ENCODE results near the gene CD36. TPM values are rescaled to one million over a fixed set of nuclear protein-coding genes. Genes with fewer than 3 reads are reported as not detected.

CD36 gene
- total RNA-seq, 1 donor from 2014 or later, result 1.7 TPM

DNA sequence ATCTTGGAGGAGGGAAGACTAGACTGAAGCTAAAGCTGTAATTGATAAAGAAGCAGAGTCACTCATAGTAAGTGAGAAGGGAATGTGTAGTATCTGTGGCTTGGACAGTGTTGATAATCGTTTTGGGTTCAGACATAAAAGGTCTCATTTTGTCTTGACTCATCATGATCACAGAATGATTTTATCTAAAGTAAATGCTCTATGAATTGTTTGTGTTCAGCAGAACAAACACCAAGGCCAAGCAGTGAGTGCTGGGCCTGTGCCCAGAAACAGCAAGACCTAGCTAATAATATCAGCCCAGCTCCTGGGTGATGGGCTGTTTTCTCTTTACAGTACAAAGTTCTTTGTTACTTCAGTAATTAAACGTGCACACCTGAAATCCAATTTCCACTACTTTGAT, 26.7 kb upstream of the CD36 start:
- TF ChIP-seq, protein P1, sequence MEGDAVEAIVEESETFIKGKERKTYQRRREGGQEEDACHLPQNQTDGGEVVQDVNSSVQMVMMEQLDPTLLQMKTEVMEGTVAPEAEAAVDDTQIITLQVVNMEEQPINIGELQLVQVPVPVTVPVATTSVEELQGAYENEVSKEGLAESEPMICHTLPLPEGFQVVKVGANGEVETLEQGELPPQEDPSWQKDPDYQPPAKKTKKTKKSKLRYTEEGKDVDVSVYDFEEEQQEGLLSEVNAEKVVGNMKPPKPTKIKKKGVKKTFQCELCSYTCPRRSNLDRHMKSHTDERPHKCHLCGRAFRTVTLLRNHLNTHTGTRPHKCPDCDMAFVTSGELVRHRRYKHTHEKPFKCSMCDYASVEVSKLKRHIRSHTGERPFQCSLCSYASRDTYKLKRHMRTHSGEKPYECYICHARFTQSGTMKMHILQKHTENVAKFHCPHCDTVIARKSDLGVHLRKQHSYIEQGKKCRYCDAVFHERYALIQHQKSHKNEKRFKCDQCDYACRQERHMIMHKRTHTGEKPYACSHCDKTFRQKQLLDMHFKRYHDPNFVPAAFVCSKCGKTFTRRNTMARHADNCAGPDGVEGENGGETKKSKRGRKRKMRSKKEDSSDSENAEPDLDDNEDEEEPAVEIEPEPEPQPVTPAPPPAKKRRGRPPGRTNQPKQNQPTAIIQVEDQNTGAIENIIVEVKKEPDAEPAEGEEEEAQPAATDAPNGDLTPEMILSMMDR (IDR thresholded peaks at IDR 0.05; ENCODE audit: partially characterized antibody, unreplicated experiment), result no peak
- no peaks in the 10 kb centered on the region for H3K4me1 Mint-ChIP-seq (ENCODE audit: low read depth, unreplicated experiment)
- H3K36me3 Mint-ChIP-seq (ENCODE audit: unreplicated experiment), result no peaks in the 10 kb centered on the region
- no peaks in the 10 kb centered on the region for H3K9me3 Mint-ChIP-seq (ENCODE audit: unreplicated experiment)
- no peak overlapping the region for H3K4me3 Mint-ChIP-seq (ENCODE audit: unreplicated experiment)
- no peak overlapping the region for H3K27ac Mint-ChIP-seq (ENCODE audit: unreplicated experiment)
- peaks cover 3% of the 10 kb centered on the region for H3K27me3 Mint-ChIP-seq (ENCODE audit: unreplicated experiment)
- no peak for DNase-seq

GRCh38 chr7:80612880-80613279, 25.6 kb upstream of the CD36 start:
- Mint-ChIP-seq H3K4me1 (ENCODE audit: low read depth, unreplicated experiment) (no peaks in the 10 kb centered on the region), H3K4me3 (ENCODE audit: unreplicated experiment) (no peak overlapping the region), H3K36me3 (ENCODE audit: unreplicated experiment) (no peaks in the 10 kb centered on the region), H3K9me3 (ENCODE audit: unreplicated experiment) (no peaks in the 10 kb centered on the region), H3K27ac (ENCODE audit: unreplicated experiment) (no peak overlapping the region), H3K27me3 (ENCODE audit: unreplicated experiment) (no peaks in the 10 kb centered on the region)
- DNase-seq, result no peak
- TF ChIP-seq, protein P1 (IDR thresholded peaks at IDR 0.05; ENCODE audit: partially characterized antibody, unreplicated experiment), result no peak

DNA sequence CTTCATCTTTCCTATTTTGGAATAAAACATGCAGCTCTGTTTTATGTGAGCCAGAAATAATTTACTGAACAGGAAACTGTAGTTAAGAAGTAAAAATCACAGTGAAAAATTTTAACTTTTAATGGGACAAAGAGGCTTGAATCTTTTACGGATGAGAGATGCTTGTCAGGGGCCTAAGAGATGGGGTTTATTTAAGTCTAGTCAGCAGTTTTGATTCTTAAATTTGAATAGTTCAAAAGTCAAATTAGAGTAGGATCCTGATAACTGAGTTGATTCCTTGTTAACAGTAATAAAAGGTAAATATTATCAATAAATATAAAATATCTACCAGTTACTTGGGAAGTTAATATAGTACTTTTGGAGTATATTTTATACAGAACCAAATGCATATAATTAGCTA, 24.9 kb upstream of the CD36 start:
- DNase-seq, result no peak
- Mint-ChIP-seq H3K4me3 (ENCODE audit: unreplicated experiment) (no peak overlapping the region), H3K36me3 (ENCODE audit: unreplicated experiment) (peaks cover 3% of the 10 kb centered on the region), H3K9me3 (ENCODE audit: unreplicated experiment) (peaks cover 3% of the 10 kb centered on the region), H3K27ac (ENCODE audit: unreplicated experiment) (no peak overlapping the region), H3K4me1 (ENCODE audit: low read depth, unreplicated experiment) (no peaks in the 10 kb centered on the region), H3K27me3 (ENCODE audit: unreplicated experiment) (no peaks in the 10 kb centered on the region)
- TF ChIP-seq, protein P1 (IDR thresholded peaks at IDR 0.05; ENCODE audit: partially characterized antibody, unreplicated experiment), result no peak

- Mint-ChIP-seq H3K27ac (ENCODE audit: unreplicated experiment) (no peak overlapping the region), H3K4me3 (ENCODE audit: unreplicated experiment) (no peak overlapping the region), H3K4me1 (ENCODE audit: low read depth, unreplicated experiment) (no peaks in the 10 kb centered on the region), H3K9me3 (ENCODE audit: unreplicated experiment) (peaks cover 4% of the 10 kb centered on the region), H3K27me3 (ENCODE audit: unreplicated experiment) (no peaks in the 10 kb centered on the region), H3K36me3 (ENCODE audit: unreplicated experiment) (peaks cover 5% of the 10 kb centered on the region)
- no peak for DNase-seq
- TF ChIP-seq, protein P1 (IDR thresholded peaks at IDR 0.05; ENCODE audit: partially characterized antibody, unreplicated experiment), result no peak
Measured at GRCh38 chr7:80614851-80615271, 23.6 kb upstream of the CD36 start.

- Mint-ChIP-seq H3K27ac (ENCODE audit: unreplicated experiment) (no peak overlapping the region), H3K9me3 (ENCODE audit: unreplicated experiment) (peaks cover 4% of the 10 kb centered on the region), H3K4me1 (ENCODE audit: low read depth, unreplicated experiment) (no peaks in the 10 kb centered on the region), H3K4me3 (ENCODE audit: unreplicated experiment) (no peak overlapping the region), H3K36me3 (ENCODE audit: unreplicated experiment) (peaks cover 11% of the 10 kb centered on the region), H3K27me3 (ENCODE audit: unreplicated experiment) (no peaks in the 10 kb centered on the region)
- TF ChIP-seq, protein P1 (IDR thresholded peaks at IDR 0.05; ENCODE audit: partially characterized antibody, unreplicated experiment), result no peak
- DNase-seq, result no peak
Measured at GRCh38 chr7:80618096-80618495, 20.3 kb upstream of the CD36 start.

All from glutamatergic neuron (in vitro differentiated cells).